Esophagus (tissue), 2 donors: Measurements from ENCODE around the gene FGD6. TPM values are rescaled to one million over a fixed set of nuclear protein-coding genes. Genes with fewer than 3 reads are reported as not detected.
A peak's percentile ranks its signal among the peaks of the same experiment; 100 is the strongest.

Source experiments
- H3K27ac ChIP-seq, 2 donors: one replicate each; pipeline ENCODE4 v1.5.1; 2013; ENCODE audit warnings: low read depth in 2 of 2, mild to moderate bottlenecking in 2 of 2, inconsistent platforms in 1 of 2, low read length in 1 of 2, moderate library complexity in 1 of 2
- H3K27me3 ChIP-seq, 2 donors: one replicate each; pipeline ENCODE4 v1.6.1; 2013; ENCODE audit warnings: low read length in 2 of 2, control low read depth in 1 of 2, mild to moderate bottlenecking in 1 of 2; ENCODE audit not compliant: insufficient read depth in 2 of 2, control insufficient read depth in 1 of 2
- H3K36me3 ChIP-seq, 2 donors: one replicate each; pipeline ENCODE4 v1.6.1; 2013; ENCODE audit warnings: low read length in 1 of 2; ENCODE audit not compliant: control insufficient read depth in 2 of 2, insufficient read depth in 2 of 2
- H3K4me1 ChIP-seq, 2 donors: one replicate each; pipeline ENCODE4 v1.6.1; 2013; ENCODE audit warnings: low read length in 1 of 2; ENCODE audit not compliant: control insufficient read depth in 2 of 2, insufficient read depth in 2 of 2
- H3K4me3 ChIP-seq, 2 donors: one replicate each; pipeline ENCODE4 v1.5.1; 2013; ENCODE audit warnings: low read length in 2 of 2, mild to moderate bottlenecking in 2 of 2, low read depth in 1 of 2, moderate library complexity in 1 of 2
- H3K9me3 ChIP-seq, 2 donors: one replicate each; pipeline ENCODE4 v1.6.1; 2013; ENCODE audit warnings: mild to moderate bottlenecking in 2 of 2, low read depth in 1 of 2, low read length in 1 of 2, moderate library complexity in 1 of 2; ENCODE audit not compliant: control insufficient read depth in 2 of 2, insufficient read depth in 1 of 2
- WGBS, 2 donors: extraction: QIAGEN DNeasy Blood & Tissue Kit; methylation state at CpG; one replicate each; pipeline ENCODE4 v1.1.7; 2013; 5-methylcytosine and 5-hydroxymethylcytosine counted together
- polyA plus RNA-seq, 2 donors: library from polyadenylated mRNA; stranded (reverse); fragments of 200-250 nt; gene quantifications; one replicate each; pipeline ENCODE4 v1.2.3, GENCODE V29; 2013
- donor health status: healthy with polysubstance abuse.
- donor health status: Bipolar disorder and iron deficiency.

FGD6 gene
- polyA plus RNA-seq, 2 donors: 2.2 to 2.3 TPM

DNA sequence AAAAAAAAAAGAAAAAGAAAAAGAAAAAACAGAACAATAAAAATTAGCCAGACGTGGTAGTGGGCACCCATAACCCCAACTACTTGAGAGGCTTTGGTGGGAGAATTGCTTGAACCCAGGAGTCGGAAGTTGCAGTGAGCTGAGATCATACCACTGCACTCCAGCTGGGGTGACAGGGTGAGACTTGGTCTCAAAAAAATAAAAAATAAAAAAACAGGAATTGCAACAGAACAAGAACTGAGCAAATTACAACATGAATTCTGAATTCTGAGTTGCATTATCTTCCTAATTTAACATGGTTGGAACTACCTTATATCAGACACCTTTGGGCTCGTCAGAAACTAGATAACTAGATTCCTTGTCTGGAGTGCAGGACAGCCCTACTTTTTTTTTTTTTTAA is 90.5 kb downstream of the FGD6 start:
- no peaks in the 10 kb centered on the region for H3K36me3 ChIP-seq
- H3K4me1 ChIP-seq: no peaks in the 10 kb centered on the region
- H3K4me3 ChIP-seq: no peak overlapping the region
- no peak overlapping the region for H3K27ac ChIP-seq
- no peaks in the 10 kb centered on the region for H3K27me3 ChIP-seq
- no peaks in the 10 kb centered on the region for H3K9me3 ChIP-seq
- 89 to 90% methylated on average over 3 of the region's 3 CpGs for WGBS, 2 donors

GRCh38 chr12:95126076-95126475 is 91.2 kb downstream of the FGD6 start:
- Histone ChIP-seq H3K9me3 (no peaks in the 10 kb centered on the region), H3K4me1 (no peaks in the 10 kb centered on the region), H3K36me3 (no peaks in the 10 kb centered on the region), H3K27me3 (no peaks in the 10 kb centered on the region), H3K4me3 (no peak overlapping the region), H3K27ac (no peak overlapping the region)
- WGBS, 2 donors: 96 to 98% methylated on average over 2 of the region's 2 CpGs

GRCh38 chr12:95124106-95124505 is 93.2 kb downstream of the FGD6 start:
- no peak overlapping the region for H3K4me3 ChIP-seq
- no peaks in the 10 kb centered on the region for H3K36me3 ChIP-seq
- 84 to 86% methylated on average over 7 of the region's 7 CpGs for WGBS, 2 donors
- no peaks in the 10 kb centered on the region for H3K27me3 ChIP-seq
- no peaks in the 10 kb centered on the region for H3K9me3 ChIP-seq
- no peaks in the 10 kb centered on the region for H3K4me1 ChIP-seq
- H3K27ac ChIP-seq: no peak overlapping the region

DNA sequence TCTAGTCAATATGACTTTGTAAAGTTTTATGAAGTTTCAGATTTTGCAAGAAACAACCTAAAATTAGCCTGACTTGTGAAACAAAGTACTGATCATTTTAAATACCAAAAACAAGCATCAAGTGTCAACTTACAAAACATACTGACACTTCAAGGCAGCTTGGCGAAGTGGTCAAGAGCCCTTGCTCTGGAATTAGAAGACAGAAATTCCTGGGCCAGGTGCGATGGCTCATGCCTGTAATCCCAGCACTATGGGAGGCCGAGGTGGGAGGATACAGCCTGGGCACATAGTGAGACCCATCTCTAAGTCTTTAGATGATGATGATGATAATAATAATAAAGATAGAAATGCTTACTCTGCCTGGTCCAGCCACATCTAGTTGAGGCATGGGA is 98.5 kb downstream of the FGD6 start:
- H3K27ac ChIP-seq: no peak overlapping the region
- no peaks in the 10 kb centered on the region for H3K36me3 ChIP-seq
- H3K9me3 ChIP-seq: no peaks in the 10 kb centered on the region
- no peak overlapping the region for H3K4me3 ChIP-seq
- H3K27me3 ChIP-seq: no peaks in the 10 kb centered on the region
- H3K4me1 ChIP-seq: no peaks in the 10 kb centered on the region
- 92% methylated on average over 3 of the region's 3 CpGs for WGBS, 2 donors

GRCh38 chr12:95118138-95118787 is 99.0 kb downstream of the FGD6 start:
- 50 to 51% methylated on average over 4 of the region's 4 CpGs for WGBS, 2 donors
- no peaks in the 10 kb centered on the region for H3K4me1 ChIP-seq
- no peaks in the 10 kb centered on the region for H3K36me3 ChIP-seq
- no peaks in the 10 kb centered on the region for H3K9me3 ChIP-seq
- H3K4me3 ChIP-seq: no peak overlapping the region
- H3K27ac ChIP-seq: no peak overlapping the region
- no peaks in the 10 kb centered on the region for H3K27me3 ChIP-seq

- H3K4me3 ChIP-seq: peak overlapping the region in 1 of 2 donors; percentile 23
- H3K9me3 ChIP-seq: no peaks in the 10 kb centered on the region
- no peaks in the 10 kb centered on the region for H3K27me3 ChIP-seq
- 47 to 48% methylated on average over 2 of the region's 2 CpGs for WGBS, 2 donors
- no peaks in the 10 kb centered on the region for H3K4me1 ChIP-seq
- H3K27ac ChIP-seq: peak overlapping the region; percentile 22 to 67
- peaks cover 0 to 2% of the 10 kb centered on the region in 2 donors for H3K36me3 ChIP-seq
These were observed 100.1 kb downstream of the FGD6 start for GRCh38 chr12:95117178-95117599.

DNA sequence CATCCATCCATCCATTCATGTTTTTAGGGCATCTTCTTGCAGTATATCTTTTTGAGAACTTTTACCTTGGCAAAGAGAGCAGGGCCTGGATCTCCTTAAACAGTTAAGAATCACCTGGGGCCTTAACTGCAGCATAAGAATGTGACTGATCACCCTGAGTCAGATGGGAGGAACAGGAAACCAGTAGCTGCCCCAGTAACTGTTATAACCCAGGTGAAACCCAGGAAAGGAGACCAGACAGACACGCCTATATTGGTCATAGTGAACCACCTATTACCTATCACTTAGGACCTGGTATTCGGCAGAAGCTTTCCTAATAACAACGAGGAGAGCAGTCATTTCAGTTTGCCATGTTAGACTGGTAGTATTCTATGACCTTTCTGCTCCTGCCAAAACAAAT is 100.5 kb downstream of the FGD6 start:
- Histone ChIP-seq H3K4me3 (peak overlapping the region in 1 of 2 donors; percentile 23), H3K27me3 (no peaks in the 10 kb centered on the region), H3K9me3 (no peaks in the 10 kb centered on the region), H3K4me1 (no peaks in the 10 kb centered on the region), H3K36me3 (peaks cover 0 to 2% of the 10 kb centered on the region in 2 donors), H3K27ac (peak overlapping the region; percentile 22 to 67)
- WGBS, 2 donors: 38 to 49% methylated on average over 3 of the region's 3 CpGs

- Histone ChIP-seq H3K4me3 (no peak overlapping the region), H3K4me1 (no peaks in the 10 kb centered on the region), H3K36me3 (peaks cover 0 to 2% of the 10 kb centered on the region in 2 donors), H3K9me3 (no peaks in the 10 kb centered on the region), H3K27me3 (no peaks in the 10 kb centered on the region), H3K27ac (no peak overlapping the region)
- 46 to 53% methylated on average over 4 of the region's 4 CpGs for WGBS, 2 donors
These were observed 100.9 kb downstream of the FGD6 start for GRCh38 chr12:95116341-95116740.

GRCh38 chr12:95115641-95116040 is 101.6 kb downstream of the FGD6 start:
- 64 to 68% methylated on average over 7 of the region's 7 CpGs for WGBS, 2 donors
- Histone ChIP-seq H3K36me3 (peaks cover 0 to 2% of the 10 kb centered on the region in 2 donors), H3K4me3 (no peak overlapping the region), H3K27ac (no peak overlapping the region), H3K27me3 (no peaks in the 10 kb centered on the region), H3K4me1 (no peaks in the 10 kb centered on the region), H3K9me3 (no peaks in the 10 kb centered on the region)

DNA sequence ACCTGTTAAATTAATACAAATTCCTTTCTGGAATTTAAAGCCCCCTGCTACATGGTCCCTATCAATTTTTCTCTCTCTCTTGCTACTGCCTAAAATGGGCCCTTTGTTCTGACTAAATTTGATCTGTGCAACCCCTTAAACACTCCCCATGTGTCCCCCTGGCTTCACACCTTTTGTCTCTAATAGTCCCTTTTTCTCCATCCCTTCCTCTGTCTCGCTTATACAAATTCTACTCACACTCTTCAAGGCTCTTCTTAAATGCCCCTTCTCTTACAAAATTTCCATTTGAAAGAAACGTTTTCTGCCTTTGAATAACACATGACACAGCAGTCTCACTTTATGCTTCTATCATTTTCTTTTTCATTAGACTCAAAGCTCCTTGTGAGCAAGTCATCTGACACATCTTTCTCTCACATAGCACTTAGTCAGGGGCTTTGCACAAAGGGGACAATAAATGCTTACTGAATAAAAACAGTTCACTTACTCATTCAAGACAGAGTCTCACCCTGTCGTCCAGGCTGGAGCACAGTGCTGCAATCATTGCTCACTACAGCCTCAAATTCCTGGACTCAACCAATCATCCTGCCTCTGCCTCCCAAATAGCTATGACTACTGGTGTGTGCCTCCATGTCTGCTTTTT is 102.4 kb downstream of the FGD6 start:
- H3K4me3 ChIP-seq: no peak overlapping the region
- H3K36me3 ChIP-seq: peaks cover 0 to 2% of the 10 kb centered on the region in 2 donors
- no peaks in the 10 kb centered on the region for H3K4me1 ChIP-seq
- H3K27ac ChIP-seq: no peak overlapping the region
- WGBS, 2 donors: 66 to 69% methylated on average over 3 of the region's 3 CpGs
- H3K9me3 ChIP-seq: no peaks in the 10 kb centered on the region
- no peaks in the 10 kb centered on the region for H3K27me3 ChIP-seq
